HL-60 (cell line): ENCODE measurements around the gene MARCHF11.

Source experiments
- DNase-seq, 2 experiments: peaks; one replicate each; pipeline ENCODE4 v3.0.0-alpha.2; 2010 to 2020; ENCODE audit warnings: low read depth in 1 of 2, low spot score in 1 of 2
- H3K27ac ChIP-seq: fragments of 250-450 bp; sonication (Bioruptor Pico); replicated peaks from 2 replicates; pipeline ENCODE4 v1.5.1; 2020; ENCODE audit warnings: mild to moderate bottlenecking, moderate library complexity
- H3K27me3 ChIP-seq: fragments of 250-450 bp; sonication (Bioruptor Pico); 2 replicates; pipeline ENCODE4 v1.5.1; 2021; ENCODE audit warnings: mild to moderate bottlenecking, moderate library complexity; ENCODE audit not compliant: insufficient read depth, poor library complexity, severe bottlenecking
- H3K4me3 ChIP-seq: replicated peaks from 2 replicates; pipeline ENCODE4 v1.5.1; 2011; ENCODE audit warnings: mild to moderate bottlenecking, control low read depth, low read length; ENCODE audit not compliant: insufficient read depth
- GABPA ChIP-seq: IDR thresholded peaks from 2 replicates; pipeline ENCODE4 v1.6.1; 2012; ENCODE audit warnings: low read depth
- POLR2AphosphoS5 ChIP-seq: IDR thresholded peaks from 2 replicates; pipeline ENCODE4 v1.6.1; 2012; ENCODE audit warnings: low read depth
- REST ChIP-seq: IDR thresholded peaks from 2 replicates; pipeline ENCODE4 v1.6.1; 2012; ENCODE audit warnings: low read depth; ENCODE audit not compliant: insufficient replicate concordance
- SPI1 ChIP-seq: IDR thresholded peaks from 2 replicates; pipeline ENCODE4 v1.6.1; 2012; ENCODE audit warnings: low read depth, mild to moderate bottlenecking, borderline replicate concordance
- long read RNA-seq: library from polyadenylated mRNA; unstranded; transcript quantifications from one replicate; pipeline ENCODE4 v2.0.0, GENCODE V29; 2020
- TF ChIP-seq, protein P1 (sequence below): IDR thresholded peaks from one replicate; pipeline ENCODE4 v1.5.1; 2011; ENCODE audit warnings: low read length, control low read depth, inconsistent platforms; ENCODE audit not compliant: insufficient read depth

The MARCHF11 gene, protein sequence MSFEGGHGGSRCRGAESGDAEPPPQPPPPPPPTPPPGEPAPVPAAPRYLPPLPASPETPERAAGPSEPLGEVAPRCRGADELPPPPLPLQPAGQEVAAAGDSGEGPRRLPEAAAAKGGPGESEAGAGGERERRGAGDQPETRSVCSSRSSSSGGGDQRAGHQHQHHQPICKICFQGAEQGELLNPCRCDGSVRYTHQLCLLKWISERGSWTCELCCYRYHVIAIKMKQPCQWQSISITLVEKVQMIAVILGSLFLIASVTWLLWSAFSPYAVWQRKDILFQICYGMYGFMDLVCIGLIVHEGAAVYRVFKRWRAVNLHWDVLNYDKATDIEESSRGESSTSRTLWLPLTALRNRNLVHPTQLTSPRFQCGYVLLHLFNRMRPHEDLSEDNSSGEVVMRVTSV
- long read RNA-seq = 0 reads

DNA sequence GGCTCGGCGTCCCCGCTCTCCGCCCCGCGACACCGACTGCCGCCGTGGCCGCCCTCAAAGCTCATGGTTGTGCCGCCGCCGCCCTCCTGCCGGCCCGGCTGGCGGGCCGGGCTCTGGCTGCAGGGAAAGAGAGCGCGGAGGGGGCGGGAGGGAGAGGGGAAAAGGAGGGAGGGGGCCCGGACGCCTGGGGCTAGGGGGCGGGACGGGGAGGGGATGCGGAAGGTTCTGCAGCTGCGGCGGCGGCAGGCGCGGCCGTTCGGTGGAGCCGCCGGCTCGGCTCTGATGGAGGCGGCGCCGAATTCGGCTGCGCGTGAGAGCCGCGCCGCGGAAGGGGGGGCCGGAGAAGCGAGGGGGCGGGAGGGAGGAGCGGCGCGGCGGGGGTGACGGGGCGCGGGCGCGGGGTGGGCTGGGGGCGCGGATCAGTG is at the start of gene MARCHF11:
TSS of gene MARCHF11 (minus strand) at position 281 of the 425 bp plus-strand sequence. CDS start at position 65, 216 bp downstream.
- H3K27me3 ChIP-seq = peaks cover 17% of the 10 kb centered on the region
- TF ChIP-seq, protein P1, sequence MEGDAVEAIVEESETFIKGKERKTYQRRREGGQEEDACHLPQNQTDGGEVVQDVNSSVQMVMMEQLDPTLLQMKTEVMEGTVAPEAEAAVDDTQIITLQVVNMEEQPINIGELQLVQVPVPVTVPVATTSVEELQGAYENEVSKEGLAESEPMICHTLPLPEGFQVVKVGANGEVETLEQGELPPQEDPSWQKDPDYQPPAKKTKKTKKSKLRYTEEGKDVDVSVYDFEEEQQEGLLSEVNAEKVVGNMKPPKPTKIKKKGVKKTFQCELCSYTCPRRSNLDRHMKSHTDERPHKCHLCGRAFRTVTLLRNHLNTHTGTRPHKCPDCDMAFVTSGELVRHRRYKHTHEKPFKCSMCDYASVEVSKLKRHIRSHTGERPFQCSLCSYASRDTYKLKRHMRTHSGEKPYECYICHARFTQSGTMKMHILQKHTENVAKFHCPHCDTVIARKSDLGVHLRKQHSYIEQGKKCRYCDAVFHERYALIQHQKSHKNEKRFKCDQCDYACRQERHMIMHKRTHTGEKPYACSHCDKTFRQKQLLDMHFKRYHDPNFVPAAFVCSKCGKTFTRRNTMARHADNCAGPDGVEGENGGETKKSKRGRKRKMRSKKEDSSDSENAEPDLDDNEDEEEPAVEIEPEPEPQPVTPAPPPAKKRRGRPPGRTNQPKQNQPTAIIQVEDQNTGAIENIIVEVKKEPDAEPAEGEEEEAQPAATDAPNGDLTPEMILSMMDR = no peak
- TF ChIP-seq POLR2AphosphoS5 = no peak
- TF ChIP-seq GABPA = no peak
- no peak for TF ChIP-seq REST
- no peak for TF ChIP-seq SPI1
- DNase-seq = no peak
- no peak within 1 kb of the TSS for H3K4me3 ChIP-seq
- H3K27ac ChIP-seq = no peak within 1 kb of the TSS

DNA sequence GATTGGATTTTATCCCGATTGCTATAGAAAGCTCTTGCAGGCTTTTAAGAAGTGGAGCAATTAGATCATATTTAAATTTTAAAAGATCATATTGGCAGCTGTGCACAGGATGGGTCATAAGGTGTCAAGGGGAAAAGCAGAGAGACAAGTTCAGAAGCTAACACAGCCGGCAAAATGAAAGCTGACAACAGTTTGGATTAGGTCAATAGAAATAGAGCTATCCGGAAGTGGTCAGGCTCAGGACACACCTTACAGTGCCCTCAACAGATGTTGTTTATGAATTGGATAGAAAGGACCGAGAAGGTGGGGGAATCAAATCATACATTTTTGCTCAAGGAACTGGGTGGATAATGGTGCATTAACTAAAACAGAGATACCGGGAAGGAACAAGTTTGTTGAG is 46.3 kb upstream of the MARCHF11 start:
- H3K4me3 ChIP-seq = no peak overlapping the region
- TF ChIP-seq POLR2AphosphoS5 (no peak), SPI1 (no peak), REST (no peak), GABPA (no peak)
- TF ChIP-seq, protein P1 = no peak
- H3K27ac ChIP-seq = no peak overlapping the region
- no peak for DNase-seq
- H3K27me3 ChIP-seq = no peaks in the 10 kb centered on the region

GRCh38 chr5:16192311-16192710 is 12.7 kb upstream of the MARCHF11 start:
- H3K27ac ChIP-seq = no peak overlapping the region

More at GRCh38 chr5:16192311-16192710, 12.7 kb upstream of the MARCHF11 start:
- DNase-seq = no peak
- Histone ChIP-seq H3K4me3 (no peak overlapping the region), H3K27me3 (no peaks in the 10 kb centered on the region)
- TF ChIP-seq GABPA (no peak), POLR2AphosphoS5 (no peak), SPI1 (no peak), REST (no peak)
- TF ChIP-seq, protein P1 = no peak
